Astrocyte (in vitro differentiated cells and primary cell): ENCODE data around the gene MGAT5.

Experiments
- CTCF ChIP-seq: IDR thresholded peaks from 2 replicates; pipeline ENCODE4 v1.5.1; 2011; ENCODE audit warnings: low read depth, mild to moderate bottlenecking, inconsistent platforms, low read length, moderate library complexity; ENCODE audit not compliant: insufficient read depth
- EZH2 ChIP-seq: IDR thresholded peaks from 2 replicates; pipeline ENCODE4 v1.6.1; 2012; ENCODE audit warnings: mild to moderate bottlenecking, low read length, inconsistent platforms; ENCODE audit not compliant: insufficient read depth

GRCh38 chr2:134323777-134324176, 69.9 kb downstream of the MGAT5 start:
- no peak for TF ChIP-seq EZH2
- no peak for TF ChIP-seq CTCF
